Right renal pelvis (tissue), 4 donors: ENCODE measurements around the gene TNIP2. TPM values are rescaled to one million over a fixed set of nuclear protein-coding genes. Genes with fewer than 3 reads are reported as not detected.

Source experiments
- polyA plus RNA-seq, 4 donors: library from polyadenylated mRNA; unstranded; fragments of 120-200 nt; gene quantifications; one replicate each; pipeline ENCODE4 v1.2.1, GENCODE V29; 2013; ENCODE audit not compliant: insufficient read length in 4 of 4

The TNIP2 gene
- polyA plus RNA-seq, 4 donors = 15.2 to 22.8 (median 17.8) TPM

Other genes starting within 250 kb of the TNIP2 start
- 10 to 100 TPM; 24.0 to 28.8 (median 26.8) TPM for gene FAM193A, start 219.7 kb downstream of the TNIP2 start, polyA plus RNA-seq
- 10 to 100 TPM; 30.8 to 37.9 (median 34.7) TPM for gene SH3BP2, start 36.7 kb upstream of the TNIP2 start, polyA plus RNA-seq
- 100 to 1,000 TPM; 245 to 259 (median 251) TPM for gene ADD1, start 87.5 kb upstream of the TNIP2 start, polyA plus RNA-seq
- gene NOP14, start 207.1 kb upstream of the TNIP2 start, polyA plus RNA-seq = 10 to 100 TPM; 29.1 to 30.8 (median 29.6) TPM
- gene GRK4, start 207.2 kb upstream of the TNIP2 start, polyA plus RNA-seq = 1 to 10 TPM; 7.4 to 8.5 (median 7.6) TPM